A549 (cell line): ENCODE results near the gene PLEKHA5. TPM values are rescaled to one million over a fixed set of nuclear protein-coding genes. Genes with fewer than 3 reads are reported as not detected.

ENCODE experiments used
- ATAC-seq, 2 experiments: fragments of 200-7000 bp in 1 of 2; fragments of >200 bp in 1 of 2; cut with Nextera tagmentation in 1 of 2; cut with Tn5 transposase in 1 of 2; 3 replicates each; pipeline versions ENCODE4 v1.8.0 to v1.9.1; 2018 to 2020; ENCODE audit warnings: mild to moderate bottlenecking in 1 of 2, moderate library complexity in 1 of 2
- CTCF ChIA-PET: fragments of 300-600 bp; sonication (Branson Sonifier 250); formaldehyde crosslinking; extraction: SDS; loops from one replicate; lab custom pipeline; 2021; ENCODE audit warnings: antibody characterized with exemption, inconsistent platforms; lab: Yijun Ruan, JAX
- POLR2A ChIA-PET: fragments of 350-600 bp; formaldehyde crosslinking; extraction: SDS; loops from one replicate; lab custom pipeline; 2021; ENCODE audit warnings: antibody characterized with exemption, inconsistent platforms; lab: Yijun Ruan, JAX
- DNase-seq, 2 experiments: peaks; one replicate each; pipeline versions ENCODE4 v3.0.0 to v3.0.0-alpha.2; 2011 to 2016; ENCODE audit warnings: low read depth in 1 of 2, low spot score in 1 of 2
- FAIRE-seq: peaks from 2 replicates; lab custom pipeline; 2011; peaks lifted over from hg19 to GRCh38; lab: Jason Lieb, UNC
- H3K27ac ChIP-seq, 2 experiments: fragments of >200 bp; sonication (Bioruptor Twin); formaldehyde crosslinking; 3 replicates each; pipeline ENCODE4 v1.5.1; 2016 to 2017
- H3K4me1 ChIP-seq: fragments of >200 bp; sonication (Bioruptor Twin); formaldehyde crosslinking; 3 replicates; pipeline ENCODE4 v1.6.1; 2016
- H3K4me2 ChIP-seq: fragments of >200 bp; sonication (Bioruptor Twin); formaldehyde crosslinking; 3 replicates; pipeline ENCODE4 v1.6.1; 2016
- H3K4me3 ChIP-seq: fragments of >200 bp; sonication (Bioruptor Twin); formaldehyde crosslinking; 3 replicates; pipeline ENCODE4 v1.5.1; 2016
- H3K9me3 ChIP-seq: fragments of >200 bp; sonication (Bioruptor Twin); formaldehyde crosslinking; 3 replicates; pipeline ENCODE4 v1.6.1; 2016
- ATOH8 ChIP-seq: fragments of 250-450 bp; sonication (Bioruptor Pico); IDR thresholded peaks from 2 replicates; pipeline ENCODE4 v1.5.0; 2020; ENCODE audit warnings: low read depth, mild to moderate bottlenecking, moderate library complexity
- CBX2 ChIP-seq: fragments of 200-600 bp; sonication (generic); IDR thresholded peaks from 2 replicates; pipeline ENCODE4 v1.6.1; 2016; ENCODE audit warnings: low read depth, mild to moderate bottlenecking, borderline replicate concordance
- CBX8 ChIP-seq: fragments of 200-600 bp; sonication (generic); IDR thresholded peaks from 2 replicates; pipeline ENCODE4 v1.6.1; 2016
- EHF ChIP-seq: fragments of 250-450 bp; sonication (Bioruptor Pico); IDR thresholded peaks from 2 replicates; pipeline ENCODE4 v1.5.0; 2020; ENCODE audit warnings: mild to moderate bottlenecking
- EHMT2 ChIP-seq: fragments of 200-600 bp; sonication (generic); IDR thresholded peaks from 2 replicates; pipeline ENCODE4 v1.6.1; 2016; ENCODE audit warnings: antibody characterized with exemption, low read depth, mild to moderate bottlenecking, moderate library complexity
- EP300 ChIP-seq, 2 experiments: fragments of >200 bp; sonication (Bioruptor Twin); formaldehyde crosslinking; IDR thresholded peaks; 2 replicates in 1 of 2; 3 replicates in 1 of 2; pipeline ENCODE4 v1.6.1; 2016 to 2017
- FOSL2 ChIP-seq, 2 experiments: fragments of 450-650 bp in 1 of 2; fragments of >200 bp in 1 of 2; sonication (Bioruptor Twin) in 1 of 2; formaldehyde crosslinking; IDR thresholded peaks; 2 replicates each; pipeline versions ENCODE4 v1.5.0 to v1.6.1; 2016 to 2020; ENCODE audit warnings: mild to moderate bottlenecking in 1 of 2, moderate library complexity in 1 of 2
- HDAC2 ChIP-seq: fragments of 200-600 bp; sonication (generic); IDR thresholded peaks from 2 replicates; pipeline ENCODE4 v1.6.1; 2016
- HES2 ChIP-seq: fragments of >200 bp; sonication (Bioruptor Twin); formaldehyde crosslinking; IDR thresholded peaks from 2 replicates; pipeline ENCODE4 v1.6.1; 2016
- HEYL ChIP-seq: fragments of 250-450 bp; sonication (Bioruptor Pico); IDR thresholded peaks from 2 replicates; pipeline ENCODE4 v1.8.0; 2021; ENCODE audit warnings: mild to moderate bottlenecking, moderate library complexity
- HOXB13 ChIP-seq: fragments of 250-450 bp; sonication (Bioruptor Pico); IDR thresholded peaks from 2 replicates; pipeline ENCODE4 v1.5.0; 2020; ENCODE audit warnings: low read depth, mild to moderate bottlenecking, moderate library complexity
- MAZ ChIP-seq: fragments of 150-350 bp; IDR thresholded peaks from 2 replicates; pipeline ENCODE4 v1.6.1; 2014; ENCODE audit warnings: antibody characterized with exemption, low read depth, low read length, borderline replicate concordance
- MYC ChIP-seq: IDR thresholded peaks from 2 replicates; pipeline ENCODE4 v1.6.1; 2012; ENCODE audit warnings: mild to moderate bottlenecking, inconsistent platforms, low read length, improper control_type of control experiment, borderline replicate concordance
- NFE2L2 ChIP-seq: fragments of 150-350 bp; conservative IDR thresholded peaks from 2 replicates; pipeline ENCODE4 v1.6.1; 2014; ENCODE audit warnings: low read length
- POLR2AphosphoS2 ChIP-seq: conservative IDR thresholded peaks from 2 replicates; pipeline ENCODE4 v1.6.1; 2012; ENCODE audit warnings: low read length, improper control_type of control experiment, inconsistent platforms
- RNF2 ChIP-seq: fragments of 200-600 bp; sonication (generic); IDR thresholded peaks from 2 replicates; pipeline ENCODE4 v1.6.1; 2016; ENCODE audit warnings: low read depth, mild to moderate bottlenecking, antibody characterized with exemption, moderate library complexity, borderline replicate concordance
- SREBF2 ChIP-seq: fragments of 450-650 bp; IDR thresholded peaks from 2 replicates; pipeline ENCODE4 v1.6.1; 2014; ENCODE audit warnings: mild to moderate bottlenecking, moderate library complexity
- ZFP36 ChIP-seq: fragments of 450-650 bp; IDR thresholded peaks from 2 replicates; pipeline ENCODE4 v1.6.1; 2014; ENCODE audit warnings: borderline replicate concordance; ENCODE audit not compliant: partially characterized antibody
- ZNF302 ChIP-seq: fragments of 250-450 bp; sonication (Bioruptor Pico); IDR thresholded peaks from 2 replicates; pipeline ENCODE4 v1.9.0; 2021; ENCODE audit warnings: inconsistent platforms, mild to moderate bottlenecking, moderate library complexity
- ZSCAN20 ChIP-seq: fragments of 250-450 bp; sonication (Bioruptor Pico); IDR thresholded peaks from 2 replicates; pipeline ENCODE4 v1.8.0; 2022; ENCODE audit warnings: mild to moderate bottlenecking, moderate library complexity
- WGBS: methylation state at CpG from one replicate; pipeline ENCODE4 v1.1.6; 2017; ENCODE audit errors: missing lambda C conversion rate; 5-methylcytosine and 5-hydroxymethylcytosine counted together
- polyA plus RNA-seq, 4 experiments: library from polyadenylated mRNA; depleted of rRNA in 3 of 4; stranded (reverse); fragments of >200 nt; fragmentation: RNase III in 1 of 4; extraction: RNeasy Plus Mini Kit Qiagen cat#74134 plus additional on column Dnase treatment in 1 of 4; gene quantifications; 2 replicates in 3 of 4; 3 replicates in 1 of 4; pipeline ENCODE4 v1.2.3, GENCODE V29; 2011 to 2017
- TF ChIP-seq, protein P1 (sequence below): IDR thresholded peaks from 2 replicates; pipeline ENCODE4 v1.6.1; 2012
- TF ChIP-seq, protein P2 (sequence below): fragments of 150-350 bp; IDR thresholded peaks from 2 replicates; pipeline ENCODE4 v1.6.1; 2014; ENCODE audit warnings: low read depth, mild to moderate bottlenecking, low read length
- TF ChIP-seq, protein P3 (sequence below): fragments of >200 bp; sonication (Bioruptor Twin); formaldehyde crosslinking; IDR thresholded peaks from 3 replicates; pipeline ENCODE4 v1.5.1; 2016
- TF ChIP-seq, protein P4 (sequence below): fragments of 250-450 bp; sonication (Bioruptor Pico); IDR thresholded peaks from 2 replicates; pipeline ENCODE4 v1.5.0; 2021; ENCODE audit warnings: mild to moderate bottlenecking, moderate library complexity, borderline replicate concordance

Gene PLEKHA5
- polyA plus RNA-seq, 2 of the 4 experiments (the other 2 are of a cell fraction) = 7.6 to 13.2 TPM

- TF ChIP-seq ZSCAN20 (CRISPR knock-in tag) = no peak
- TF ChIP-seq, all 56 proteins: peak for 0
These were observed 75.6 kb downstream of the PLEKHA5 start (continued) for GRCh38 chr12:19205120-19205519.

DNA sequence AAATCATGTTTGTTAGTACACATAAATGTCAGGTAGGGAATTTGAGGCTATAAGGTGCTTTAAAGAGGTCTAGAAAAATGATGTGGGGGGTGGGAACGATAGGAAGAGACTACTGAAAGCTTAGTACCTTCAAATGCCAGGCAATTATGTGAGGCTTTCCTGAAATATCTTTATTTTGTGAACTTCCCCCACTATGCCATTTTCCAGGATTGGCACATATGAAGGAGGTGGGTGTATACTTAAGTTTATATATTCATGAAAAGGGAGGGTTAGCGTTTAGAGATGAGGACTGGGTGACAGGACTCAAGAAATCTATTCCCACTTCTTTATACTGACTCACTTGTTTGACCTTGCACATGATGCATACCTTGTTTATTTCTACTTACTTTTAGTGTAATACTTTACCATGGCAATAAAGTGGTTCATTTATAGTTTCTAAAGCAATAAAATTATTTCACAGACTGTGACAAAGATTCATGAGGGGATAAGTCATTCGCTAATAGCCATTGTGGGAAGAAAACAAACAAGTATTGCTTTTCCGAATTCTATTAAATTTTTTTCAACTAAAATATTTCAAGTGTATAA lies 77.1 kb downstream of the PLEKHA5 start:
- no peak overlapping the region for H3K4me3 ChIP-seq
- H3K4me2 ChIP-seq = no peak overlapping the region
- DNase-seq = no peak
- no peak for FAIRE-seq
- no peak overlapping the region for H3K27ac ChIP-seq
- ChIA-PET POLR2A (no interaction called here), CTCF (no interaction called here)
- no peaks in the 10 kb centered on the region for H3K4me1 ChIP-seq
- no peaks in the 10 kb centered on the region for H3K9me3 ChIP-seq
- no peak for TF ChIP-seq HEYL (CRISPR knock-in tag)
- TF ChIP-seq, protein P1, sequence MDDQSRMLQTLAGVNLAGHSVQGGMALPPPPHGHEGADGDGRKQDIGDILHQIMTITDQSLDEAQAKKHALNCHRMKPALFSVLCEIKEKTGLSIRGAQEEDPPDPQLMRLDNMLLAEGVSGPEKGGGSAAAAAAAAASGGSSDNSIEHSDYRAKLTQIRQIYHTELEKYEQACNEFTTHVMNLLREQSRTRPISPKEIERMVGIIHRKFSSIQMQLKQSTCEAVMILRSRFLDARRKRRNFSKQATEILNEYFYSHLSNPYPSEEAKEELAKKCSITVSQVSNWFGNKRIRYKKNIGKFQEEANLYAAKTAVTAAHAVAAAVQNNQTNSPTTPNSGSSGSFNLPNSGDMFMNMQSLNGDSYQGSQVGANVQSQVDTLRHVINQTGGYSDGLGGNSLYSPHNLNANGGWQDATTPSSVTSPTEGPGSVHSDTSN = no peak
- TF ChIP-seq EHMT2 = no peak
- TF ChIP-seq MYC = no peak
- no peak for TF ChIP-seq EHF (CRISPR knock-in tag)
- no peak for TF ChIP-seq FOSL2 (IDR thresholded peaks at IDR 0.05)
- no peak for TF ChIP-seq FOSL2 (CRISPR knock-in tag; IDR thresholded peaks at IDR 0.05)
- TF ChIP-seq, protein P2, sequence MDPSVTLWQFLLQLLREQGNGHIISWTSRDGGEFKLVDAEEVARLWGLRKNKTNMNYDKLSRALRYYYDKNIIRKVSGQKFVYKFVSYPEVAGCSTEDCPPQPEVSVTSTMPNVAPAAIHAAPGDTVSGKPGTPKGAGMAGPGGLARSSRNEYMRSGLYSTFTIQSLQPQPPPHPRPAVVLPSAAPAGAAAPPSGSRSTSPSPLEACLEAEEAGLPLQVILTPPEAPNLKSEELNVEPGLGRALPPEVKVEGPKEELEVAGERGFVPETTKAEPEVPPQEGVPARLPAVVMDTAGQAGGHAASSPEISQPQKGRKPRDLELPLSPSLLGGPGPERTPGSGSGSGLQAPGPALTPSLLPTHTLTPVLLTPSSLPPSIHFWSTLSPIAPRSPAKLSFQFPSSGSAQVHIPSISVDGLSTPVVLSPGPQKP = no peak
- TF ChIP-seq SREBF2 = no peak
- no peak for TF ChIP-seq ZFP36
- ATAC-seq = no peak
- WGBS = 85% methylated on average over 4 of the region's 4 CpGs

DNA sequence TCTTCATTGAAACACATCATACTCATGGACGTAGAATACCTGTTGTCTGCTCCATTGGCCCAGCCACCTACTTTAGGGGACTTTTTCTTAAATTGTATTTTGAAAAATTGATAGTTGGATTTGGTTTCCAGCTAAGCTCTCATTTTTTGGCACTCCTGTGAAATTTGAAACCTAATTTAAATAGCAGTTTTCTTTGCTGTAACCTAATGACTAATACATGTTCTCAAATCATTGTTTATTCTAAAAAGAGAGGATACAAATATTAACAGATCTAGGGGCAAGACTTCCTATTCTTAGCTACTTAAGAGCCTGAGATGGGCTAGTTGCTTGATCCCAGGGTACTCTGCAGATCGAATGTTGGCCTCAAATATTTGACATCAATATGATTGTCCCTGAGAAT lies 78.9 kb downstream of the PLEKHA5 start:
- 44% methylated on average over 2 of the region's 2 CpGs for WGBS
- Histone ChIP-seq H3K4me2 (no peak overlapping the region), H3K4me1 (no peaks in the 10 kb centered on the region), H3K9me3 (no peaks in the 10 kb centered on the region), H3K27ac (no peak overlapping the region), H3K4me3 (no peak overlapping the region)
- POLR2A ChIA-PET = no interaction called here
- ATAC-seq = no peak
- no peak for TF ChIP-seq HDAC2
- TF ChIP-seq CBX8 = no peak
- TF ChIP-seq, protein P3, sequence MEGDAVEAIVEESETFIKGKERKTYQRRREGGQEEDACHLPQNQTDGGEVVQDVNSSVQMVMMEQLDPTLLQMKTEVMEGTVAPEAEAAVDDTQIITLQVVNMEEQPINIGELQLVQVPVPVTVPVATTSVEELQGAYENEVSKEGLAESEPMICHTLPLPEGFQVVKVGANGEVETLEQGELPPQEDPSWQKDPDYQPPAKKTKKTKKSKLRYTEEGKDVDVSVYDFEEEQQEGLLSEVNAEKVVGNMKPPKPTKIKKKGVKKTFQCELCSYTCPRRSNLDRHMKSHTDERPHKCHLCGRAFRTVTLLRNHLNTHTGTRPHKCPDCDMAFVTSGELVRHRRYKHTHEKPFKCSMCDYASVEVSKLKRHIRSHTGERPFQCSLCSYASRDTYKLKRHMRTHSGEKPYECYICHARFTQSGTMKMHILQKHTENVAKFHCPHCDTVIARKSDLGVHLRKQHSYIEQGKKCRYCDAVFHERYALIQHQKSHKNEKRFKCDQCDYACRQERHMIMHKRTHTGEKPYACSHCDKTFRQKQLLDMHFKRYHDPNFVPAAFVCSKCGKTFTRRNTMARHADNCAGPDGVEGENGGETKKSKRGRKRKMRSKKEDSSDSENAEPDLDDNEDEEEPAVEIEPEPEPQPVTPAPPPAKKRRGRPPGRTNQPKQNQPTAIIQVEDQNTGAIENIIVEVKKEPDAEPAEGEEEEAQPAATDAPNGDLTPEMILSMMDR = no peak
- TF ChIP-seq NFE2L2 = no peak
- TF ChIP-seq FOSL2 (IDR thresholded peaks at IDR 0.05) = no peak
- TF ChIP-seq FOSL2 (CRISPR knock-in tag; IDR thresholded peaks at IDR 0.05) = no peak
- no peak for TF ChIP-seq EHF (CRISPR knock-in tag)
- TF ChIP-seq ZNF302 (CRISPR knock-in tag) = no peak
- no peak for DNase-seq
- FAIRE-seq = no peak
- CTCF ChIA-PET = no interaction called here

DNA sequence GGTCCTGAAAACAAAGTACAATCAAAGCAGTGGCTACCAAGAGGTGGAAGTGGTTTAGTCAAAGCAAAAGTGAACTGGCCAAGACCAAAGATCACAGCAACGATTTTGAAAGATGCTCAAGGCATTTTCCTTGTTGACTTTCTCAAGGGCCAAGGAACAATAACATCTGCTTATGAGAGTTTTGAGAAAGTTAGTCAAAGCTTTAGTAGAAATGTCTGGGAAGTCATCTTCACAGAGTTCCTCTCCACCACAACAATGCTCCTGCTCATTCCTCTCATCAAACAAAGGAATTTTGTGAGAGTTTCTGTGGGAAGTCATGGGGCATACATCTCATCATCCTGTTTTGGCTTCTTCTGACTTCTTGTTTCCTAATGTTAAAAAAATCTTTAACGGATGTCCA lies 80.1 kb downstream of the PLEKHA5 start:
- Histone ChIP-seq H3K4me1 (no peaks in the 10 kb centered on the region), H3K9me3 (no peaks in the 10 kb centered on the region), H3K4me3 (no peak overlapping the region), H3K27ac (no peak overlapping the region), H3K4me2 (no peak overlapping the region)
- no peak for TF ChIP-seq CBX2
- TF ChIP-seq HEYL (CRISPR knock-in tag) = no peak
- TF ChIP-seq CBX8 = no peak
- no peak for TF ChIP-seq HES2
- TF ChIP-seq POLR2AphosphoS2 = no peak
- TF ChIP-seq, protein P4, sequence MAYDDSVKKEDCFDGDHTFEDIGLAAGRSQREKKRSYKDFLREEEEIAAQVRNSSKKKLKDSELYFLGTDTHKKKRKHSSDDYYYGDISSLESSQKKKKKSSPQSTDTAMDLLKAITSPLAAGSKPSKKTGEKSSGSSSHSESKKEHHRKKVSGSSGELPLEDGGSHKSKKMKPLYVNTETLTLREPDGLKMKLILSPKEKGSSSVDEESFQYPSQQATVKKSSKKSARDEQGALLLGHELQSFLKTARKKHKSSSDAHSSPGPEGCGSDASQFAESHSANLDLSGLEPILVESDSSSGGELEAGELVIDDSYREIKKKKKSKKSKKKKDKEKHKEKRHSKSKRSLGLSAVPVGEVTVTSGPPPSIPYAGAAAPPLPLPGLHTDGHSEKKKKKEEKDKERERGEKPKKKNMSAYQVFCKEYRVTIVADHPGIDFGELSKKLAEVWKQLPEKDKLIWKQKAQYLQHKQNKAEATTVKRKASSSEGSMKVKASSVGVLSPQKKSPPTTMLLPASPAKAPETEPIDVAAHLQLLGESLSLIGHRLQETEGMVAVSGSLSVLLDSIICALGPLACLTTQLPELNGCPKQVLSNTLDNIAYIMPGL (CRISPR knock-in tag) = no peak
- no peak for TF ChIP-seq EP300 (IDR thresholded peaks at IDR 0.05)
- no peak for TF ChIP-seq MAZ
- no peak for TF ChIP-seq RNF2
- TF ChIP-seq ATOH8 (CRISPR knock-in tag) = no peak
- no peak for TF ChIP-seq HOXB13 (CRISPR knock-in tag)
- DNase-seq (no peak), FAIRE-seq (no peak), ATAC-seq (no peak)
- 49% methylated on average over 2 of the region's 2 CpGs for WGBS
- CTCF ChIA-PET = no interaction called here
- POLR2A ChIA-PET = no interaction called here
